Heart right ventricle (tissue), 16 donors: Measurements from ENCODE around the gene BAMBI. TPM values are rescaled to one million over a fixed set of nuclear protein-coding genes. Genes with fewer than 3 reads are reported as not detected.

Experiments used
- ATAC-seq, 8 donors: fragments of 200-7000 bp; cut with Tn5 transposase; one replicate each; pipeline ENCODE4 v1.9.1; 2020; ENCODE audit warnings: mild to moderate bottlenecking in 8 of 8, moderate library complexity in 8 of 8, moderate number of reproducible peaks in 1 of 8
- DNase-seq, 2 donors: peaks; one replicate each; pipeline ENCODE4 v3.0.0-alpha.2; 2020
- H3K27ac ChIP-seq, 10 donors: fragments of 200-600 bp; sonication (generic) in 2 of 10; one replicate each; pipeline versions ENCODE4 v1.5.0 to v1.8.0; 2020 to 2022; ENCODE audit warnings: mild to moderate bottlenecking in 3 of 10
- H3K27me3 ChIP-seq, 7 donors: fragments of 200-600 bp; one replicate each; pipeline ENCODE4 v1.8.0; 2021 to 2022; ENCODE audit warnings: mild to moderate bottlenecking in 2 of 7
- H3K36me3 ChIP-seq, 9 donors: fragments of 200-600 bp; sonication (generic) in 1 of 9; one replicate each; pipeline versions ENCODE4 v1.5.0 to v1.8.0; 2020 to 2022; ENCODE audit warnings: mild to moderate bottlenecking in 2 of 9
- H3K4me1 ChIP-seq, 9 donors: fragments of 200-600 bp; sonication (generic) in 1 of 9; one replicate each; pipeline versions ENCODE4 v1.5.0 to v1.8.0; 2020 to 2022; ENCODE audit warnings: mild to moderate bottlenecking in 4 of 9
- H3K4me3 ChIP-seq, 10 donors: fragments of 200-600 bp; sonication (generic) in 2 of 10; one replicate each; pipeline versions ENCODE4 v1.5.0 to v1.8.0; 2020 to 2022; ENCODE audit warnings: mild to moderate bottlenecking in 7 of 10, moderate library complexity in 2 of 10
- H3K9me3 ChIP-seq, 11 donors: fragments of 200-600 bp in 10 of 11; sonication (generic) in 2 of 11; one replicate each; pipeline versions ENCODE4 v1.5.0 to v1.8.0; 2013 to 2022; ENCODE audit warnings: mild to moderate bottlenecking in 2 of 11, control low read depth in 1 of 11, moderate library complexity in 1 of 11
- WGBS, 2 donors: extraction: QIAGEN DNeasy Blood & Tissue Kit; methylation state at CpG; one replicate each; pipeline ENCODE4 v1.1.7; 2013; ENCODE audit warnings: inconsistent platforms in 1 of 2; 5-methylcytosine and 5-hydroxymethylcytosine counted together
- intact Hi-C, 10 donors: fragments of 100-400 bp; cut with DNase I; formaldehyde crosslinking; loops; one replicate each; pipeline versions ENCODE4 v1.11.1 to v1.14.2; 2022
- polyA plus RNA-seq, 2 donors: library from polyadenylated mRNA; stranded (reverse); fragments of 200-250 nt; gene quantifications; one replicate each; pipeline ENCODE4 v1.2.3, GENCODE V29; 2013
- total RNA-seq, 10 donors: library from RNA; stranded (reverse); fragmentation: NEBNext Ultra II Directional in 3 of 10; extraction: Animal tissue kit (Norgen Biotek cat#: 25700) in 3 of 10; gene quantifications; one replicate each; pipeline versions ENCODE4 v1.2.1 to v1.2.4, GENCODE V29; 2021 to 2023
- TF ChIP-seq, protein P1 (sequence below), 9 donors: fragments of 200-600 bp; sonication (generic) in 2 of 9; IDR thresholded peaks; one replicate each; pipeline versions ENCODE4 v1.5.0 to v1.8.0; 2021 to 2022; ENCODE audit warnings: antibody characterized with exemption in 9 of 9, mild to moderate bottlenecking in 5 of 9, moderate library complexity in 1 of 9
- donor health status: Arrhythmogenic right ventricular cardiomyopathy.
- donor health status: ischemic (EF 13 %, LVEDD 7.1; RV severe dilation, severe dysfunction).
- donor health status: healthy with polysubstance abuse.
- donor health status: DM: no; HTN: yes; CAD: no.
- donor health status: DM: no; HTN: no; CAD: no.
- donor health status: ischemic (EF 25% LVEDD 6.9; RV normal size, moderate dysfunction).
- donor health status: ischemic (EF 25% LVEDD 5.7; RV mildly dilated, moderate dysfunction).
- donor health status: healthy.
- donor health status: DM: yes; HTN: yes; CAD: no.
- donor health status: Ischemic cardiomyopathy.
- donor health status: ischemic (EF 35%, LVEDD 5.7; RV mildly dilated, moderate dysfunction).
- donor health status: nonischemic (EF 11% LVEDD 7.7; RV severe dilation, severe dysfunction).
- donor health status: DM: yes; HTN: yes; CAD: no.
- donor health status: PGD.
- donor health status: ischemic (EF 29% LVEDD 5.4; RV normal size, mild dysfunction).
- donor health status: nonischemic (EF 23%, LVEDD 6.1; RV moderate dilation, normal function).

Gene BAMBI
- total and polyA plus RNA-seq, 12 donors: 5.0 to 52.7 (median 21.3) TPM

DNA sequence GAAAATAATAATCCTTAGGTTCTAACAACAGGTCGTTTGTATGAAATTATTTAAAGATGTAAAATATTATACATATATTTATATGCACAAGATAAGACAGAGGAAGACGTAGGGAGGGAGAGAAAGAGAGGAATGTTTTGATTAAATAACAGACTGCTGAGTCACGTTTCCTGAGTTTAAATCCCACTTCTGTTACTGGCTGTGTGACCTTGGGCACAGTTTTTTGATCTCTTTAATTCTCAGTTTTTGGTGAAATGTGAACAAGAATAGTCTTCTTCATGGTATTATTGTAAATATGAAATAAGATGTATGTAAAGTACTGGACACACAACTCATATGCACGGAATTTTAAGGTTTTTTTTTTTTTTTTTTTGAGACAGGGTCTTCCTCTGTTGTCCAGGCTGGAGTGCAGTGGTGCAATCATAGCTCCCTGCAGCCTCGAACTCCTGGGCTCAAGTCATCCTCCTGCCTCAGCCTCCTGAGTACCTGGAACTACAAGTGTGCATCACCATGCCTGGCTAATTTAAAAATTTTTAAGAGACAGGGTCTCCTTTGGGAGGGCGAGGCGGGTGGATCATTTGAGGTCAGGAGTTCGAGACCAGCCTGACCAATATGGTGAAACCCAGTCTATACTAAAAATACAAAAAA, 42.6 kb downstream of the BAMBI start:
- Histone ChIP-seq H3K4me3 (no peak overlapping the region), H3K9me3 (peaks cover 0 to 7% (median 0%) of the 10 kb centered on the region in 11 donors), H3K4me1 (peaks cover 0 to 17% (median 7%) of the 10 kb centered on the region in 9 donors), H3K27me3 (peaks cover 0 to 41% (median 0%) of the 10 kb centered on the region in 7 donors), H3K27ac (no peak overlapping the region), H3K36me3 (no peaks in the 10 kb centered on the region)
- intact Hi-C loops: no loop called here
- WGBS, 2 donors: 58 to 65% methylated on average over 8 of the region's 8 CpGs
- TF ChIP-seq, protein P1, sequence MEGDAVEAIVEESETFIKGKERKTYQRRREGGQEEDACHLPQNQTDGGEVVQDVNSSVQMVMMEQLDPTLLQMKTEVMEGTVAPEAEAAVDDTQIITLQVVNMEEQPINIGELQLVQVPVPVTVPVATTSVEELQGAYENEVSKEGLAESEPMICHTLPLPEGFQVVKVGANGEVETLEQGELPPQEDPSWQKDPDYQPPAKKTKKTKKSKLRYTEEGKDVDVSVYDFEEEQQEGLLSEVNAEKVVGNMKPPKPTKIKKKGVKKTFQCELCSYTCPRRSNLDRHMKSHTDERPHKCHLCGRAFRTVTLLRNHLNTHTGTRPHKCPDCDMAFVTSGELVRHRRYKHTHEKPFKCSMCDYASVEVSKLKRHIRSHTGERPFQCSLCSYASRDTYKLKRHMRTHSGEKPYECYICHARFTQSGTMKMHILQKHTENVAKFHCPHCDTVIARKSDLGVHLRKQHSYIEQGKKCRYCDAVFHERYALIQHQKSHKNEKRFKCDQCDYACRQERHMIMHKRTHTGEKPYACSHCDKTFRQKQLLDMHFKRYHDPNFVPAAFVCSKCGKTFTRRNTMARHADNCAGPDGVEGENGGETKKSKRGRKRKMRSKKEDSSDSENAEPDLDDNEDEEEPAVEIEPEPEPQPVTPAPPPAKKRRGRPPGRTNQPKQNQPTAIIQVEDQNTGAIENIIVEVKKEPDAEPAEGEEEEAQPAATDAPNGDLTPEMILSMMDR (IDR thresholded peaks at IDR 0.05): no peak
- no peak for ATAC-seq
- no peak for DNase-seq

DNA sequence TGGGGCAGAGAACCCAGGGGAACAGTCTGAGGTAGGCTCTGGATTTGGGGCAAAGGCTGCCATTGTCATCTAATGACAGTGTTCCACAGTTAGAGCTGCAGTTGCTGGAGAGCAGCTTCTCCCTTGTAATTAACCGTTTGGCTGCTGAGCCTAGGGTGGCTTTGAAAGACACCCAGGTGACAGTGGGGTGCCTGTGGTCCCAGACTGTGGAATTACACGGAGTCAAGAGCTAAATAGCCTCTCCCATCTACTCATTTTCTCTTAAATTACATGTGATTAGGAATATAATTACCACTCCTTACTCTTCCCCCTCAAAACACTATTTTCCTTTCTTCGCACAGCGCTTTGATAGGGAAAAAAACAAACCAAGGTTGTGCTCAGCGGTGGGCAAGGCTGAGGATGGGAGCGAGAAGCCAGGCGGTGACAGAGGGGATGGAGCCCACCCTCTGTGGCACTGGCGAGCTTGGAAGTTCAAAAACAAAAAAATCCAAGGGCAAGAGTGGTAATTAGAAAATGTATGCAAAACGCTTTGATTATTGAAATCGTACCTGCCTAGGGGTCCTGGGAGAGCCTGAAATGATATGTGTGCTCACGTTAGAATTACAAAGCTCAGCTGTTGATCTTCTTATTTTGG, 44.1 kb downstream of the BAMBI start:
- Histone ChIP-seq H3K27me3 (peaks cover 0 to 41% (median 0%) of the 10 kb centered on the region in 7 donors), H3K9me3 (peaks cover 0 to 6% (median 0%) of the 10 kb centered on the region in 11 donors), H3K27ac (peak overlapping the region in 6 of 10 donors; percentile 10 to 73 (median 66)), H3K4me3 (peak overlapping the region in 7 of 10 donors; percentile 30 to 56 (median 53)), H3K36me3 (no peaks in the 10 kb centered on the region), H3K4me1 (peaks cover 0 to 17% (median 7%) of the 10 kb centered on the region in 9 donors)
- intact Hi-C loops: no loop called here
- ATAC-seq (no peak), DNase-seq (no peak)
- 63 to 67% methylated on average over 11 of the region's 11 CpGs for WGBS, 2 donors
- TF ChIP-seq, protein P1 (IDR thresholded peaks at IDR 0.05): no peak

DNA sequence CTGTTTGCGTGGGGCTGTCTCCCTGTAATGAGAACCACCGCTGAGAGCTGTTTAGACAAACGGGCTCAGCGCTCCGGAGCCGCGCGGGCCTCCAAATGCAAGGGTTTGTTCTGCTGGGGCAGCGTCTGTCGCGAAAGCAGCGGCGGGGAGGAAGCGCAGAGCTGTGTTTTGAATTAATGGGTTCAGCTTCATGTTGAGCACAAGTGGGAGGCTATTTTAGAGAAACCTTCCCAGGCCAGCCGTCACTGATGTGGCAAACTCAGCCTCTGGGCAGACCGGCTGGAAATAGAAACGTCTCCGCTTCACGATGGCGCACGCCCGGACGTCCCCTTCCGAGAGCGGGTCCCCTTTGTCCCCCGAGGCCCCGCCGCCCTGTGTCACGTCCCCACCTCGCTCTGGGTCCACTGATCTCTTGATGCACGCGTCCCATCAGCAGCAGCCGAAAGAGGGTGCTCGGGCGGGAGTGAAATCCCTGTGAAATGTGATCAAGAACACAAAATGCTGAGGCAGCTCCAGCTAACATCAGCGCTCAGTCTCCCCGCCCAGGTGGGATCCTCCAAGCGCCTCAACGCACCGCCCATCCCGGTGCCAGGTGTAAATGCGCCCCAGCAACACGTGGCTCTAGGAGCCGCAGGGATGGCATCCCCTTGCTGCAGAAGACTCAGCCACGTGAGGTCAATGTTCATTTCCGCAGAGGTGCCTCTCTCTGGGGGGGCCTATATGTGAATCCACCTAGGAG, 44.9 kb downstream of the BAMBI start:
- Histone ChIP-seq H3K27ac (peak overlapping the region in 7 of 10 donors; percentile 4 to 73 (median 64)), H3K4me3 (peak overlapping the region; percentile 18 to 56 (median 46)), H3K4me1 (peaks cover 0 to 17% (median 7%) of the 10 kb centered on the region in 9 donors), H3K36me3 (no peaks in the 10 kb centered on the region), H3K9me3 (no peaks in the 10 kb centered on the region), H3K27me3 (peaks cover 0 to 41% (median 0%) of the 10 kb centered on the region in 7 donors)
- ATAC-seq (peak; percentile 51 to 87 (median 83)), DNase-seq (peak; percentile 34 to 43)
- TF ChIP-seq, protein P1 (IDR thresholded peaks at IDR 0.05): peak in 1 of 9 donors; percentile 10
- intact Hi-C loops: no loop called here
- 2 to 3% methylated on average over 46 of the region's 46 CpGs for WGBS, 2 donors

DNA sequence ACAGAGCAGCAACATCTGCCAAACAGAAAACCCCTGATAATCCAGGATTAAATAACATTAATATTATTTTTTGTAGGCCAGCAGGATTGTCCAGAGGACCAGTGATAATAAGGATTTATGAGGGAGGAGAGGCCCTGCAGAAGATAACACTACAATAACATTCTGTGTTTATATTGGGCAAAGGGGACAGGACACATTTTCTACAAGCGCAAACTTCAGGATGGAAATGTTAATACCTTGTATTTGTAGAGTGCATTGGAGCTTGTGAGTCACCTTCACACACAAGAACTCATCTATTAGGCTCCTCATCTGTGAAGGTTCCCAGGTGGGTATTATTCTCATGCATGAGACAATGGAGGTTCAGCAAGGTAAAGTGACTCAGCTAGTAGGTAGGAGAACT, 51.0 kb downstream of the BAMBI start:
- WGBS, 2 donors: 77 to 79% methylated on average over 1 of the region's 1 CpG
- no peaks in the 10 kb centered on the region for H3K36me3 ChIP-seq
- DNase-seq (no peak), ATAC-seq (no peak)
- H3K4me3 ChIP-seq: no peak overlapping the region
- intact Hi-C loops: no loop called here
- no peak overlapping the region for H3K27ac ChIP-seq
- peaks cover 0 to 1% (median 0%) of the 10 kb centered on the region in 11 donors for H3K9me3 ChIP-seq
- TF ChIP-seq, protein P1 (IDR thresholded peaks at IDR 0.05): no peak
- no peaks in the 10 kb centered on the region for H3K4me1 ChIP-seq
- H3K27me3 ChIP-seq: peaks cover 0 to 9% (median 0%) of the 10 kb centered on the region in 7 donors
